ENCODE data around the gene EGFL6.
A peak's percentile ranks its signal among the peaks of the same experiment; 100 is the strongest.
"Not testable (repeated sequence)": the region's sequence is repeated elsewhere in the genome, so short reads cannot be mapped to it uniquely, and the experiment has no call there.

Gene EGFL6

DNA sequence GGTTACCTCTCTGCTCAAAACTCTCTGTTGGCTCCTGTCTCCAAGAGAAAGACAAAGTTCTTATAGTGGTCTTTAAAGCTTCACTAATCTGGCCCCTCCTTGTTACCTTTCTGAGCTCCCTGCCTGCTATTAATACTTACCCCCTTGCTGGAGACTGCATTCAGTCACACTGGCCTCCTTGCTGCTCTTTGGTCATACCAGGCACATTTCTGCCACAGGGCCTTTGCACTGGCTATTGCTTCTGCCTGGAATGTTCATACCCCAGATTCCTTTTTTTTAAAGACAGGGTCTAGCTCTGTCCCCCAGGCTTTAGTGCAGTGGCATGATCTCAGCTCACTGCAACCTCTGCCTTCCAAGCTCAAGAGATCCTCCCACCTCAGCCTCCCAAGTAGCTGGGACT is 103.6 kb downstream of the EGFL6 start:
- H3K4me2 ChIP-seq (ENCODE audit: low read length): peak overlapping the region; percentile 40; the same call in 1 of the 2 replicates
- H3K4me3 ChIP-seq (ENCODE audit: low read length): no peak overlapping the region
- no peaks in the 10 kb centered on the region for H3K9me3 ChIP-seq (ENCODE audit: control insufficient read depth, insufficient read depth, low read length)
- H3K79me2 ChIP-seq (ENCODE audit: control insufficient read depth, low read length): no peaks in the 10 kb centered on the region
- H3K27ac ChIP-seq (ENCODE audit: low read depth, low read length): 0 out of 2 replicates have a peak overlapping the region, but pooled peaks have one; percentile 35
- H3K4me1 ChIP-seq (ENCODE audit: control insufficient read depth, low read length): peaks cover 72% of the 10 kb centered on the region
- no peaks in the 10 kb centered on the region for H3F3A ChIP-seq (ENCODE audit: control insufficient read depth, insufficient read depth)
- TF ChIP-seq, protein P1, sequence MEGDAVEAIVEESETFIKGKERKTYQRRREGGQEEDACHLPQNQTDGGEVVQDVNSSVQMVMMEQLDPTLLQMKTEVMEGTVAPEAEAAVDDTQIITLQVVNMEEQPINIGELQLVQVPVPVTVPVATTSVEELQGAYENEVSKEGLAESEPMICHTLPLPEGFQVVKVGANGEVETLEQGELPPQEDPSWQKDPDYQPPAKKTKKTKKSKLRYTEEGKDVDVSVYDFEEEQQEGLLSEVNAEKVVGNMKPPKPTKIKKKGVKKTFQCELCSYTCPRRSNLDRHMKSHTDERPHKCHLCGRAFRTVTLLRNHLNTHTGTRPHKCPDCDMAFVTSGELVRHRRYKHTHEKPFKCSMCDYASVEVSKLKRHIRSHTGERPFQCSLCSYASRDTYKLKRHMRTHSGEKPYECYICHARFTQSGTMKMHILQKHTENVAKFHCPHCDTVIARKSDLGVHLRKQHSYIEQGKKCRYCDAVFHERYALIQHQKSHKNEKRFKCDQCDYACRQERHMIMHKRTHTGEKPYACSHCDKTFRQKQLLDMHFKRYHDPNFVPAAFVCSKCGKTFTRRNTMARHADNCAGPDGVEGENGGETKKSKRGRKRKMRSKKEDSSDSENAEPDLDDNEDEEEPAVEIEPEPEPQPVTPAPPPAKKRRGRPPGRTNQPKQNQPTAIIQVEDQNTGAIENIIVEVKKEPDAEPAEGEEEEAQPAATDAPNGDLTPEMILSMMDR (IDR thresholded peaks at IDR 0.05; ENCODE audit: low read depth, low read length, poor library complexity, severe bottlenecking): no peak
- TF ChIP-seq EZH2phosphoT487 (IDR thresholded peaks at IDR 0.05; ENCODE audit: borderline replicate concordance, low read length): no peak
- H3K9me2 ChIP-seq (replicated peaks; ENCODE audit: control insufficient read depth, low read length): no peaks in the 10 kb centered on the region
- no peaks in the 10 kb centered on the region for H4K20me1 ChIP-seq (ENCODE audit: control insufficient read depth, insufficient read depth, low read depth, low read length)
- H3K27me3 ChIP-seq (ENCODE audit: control insufficient read depth, low read length): no peaks in the 10 kb centered on the region
- no peaks in the 10 kb centered on the region for H3K36me3 ChIP-seq (ENCODE audit: control insufficient read depth, low read length)

GRCh38 chrX:13676885-13677284 is 107.5 kb downstream of the EGFL6 start:
- peaks cover 39% of the 10 kb centered on the region for H3K4me1 ChIP-seq (ENCODE audit: control insufficient read depth, low read length)
- H3K4me3 ChIP-seq (ENCODE audit: low read length): peak overlapping the region; percentile 17; the same call in 1 of the 2 replicates
- no peaks in the 10 kb centered on the region for H3K27me3 ChIP-seq (ENCODE audit: control insufficient read depth, low read length)

GRCh38 chrX:13679700-13680099 is 110.3 kb downstream of the EGFL6 start:
- H3K27ac ChIP-seq (ENCODE audit: low read depth, low read length); H3K4me2 ChIP-seq (ENCODE audit: low read length); H3K9me3 ChIP-seq (ENCODE audit: control insufficient read depth, insufficient read depth, low read length); H3K9me2 ChIP-seq (replicated peaks; ENCODE audit: control insufficient read depth, low read length); H3F3A ChIP-seq (ENCODE audit: control insufficient read depth, insufficient read depth); H3K4me3 ChIP-seq (ENCODE audit: low read length); H3K79me2 ChIP-seq (ENCODE audit: control insufficient read depth, low read length); H3K36me3 ChIP-seq (ENCODE audit: control insufficient read depth, low read length); H3K27me3 ChIP-seq (ENCODE audit: control insufficient read depth, low read length); H4K20me1 ChIP-seq (ENCODE audit: control insufficient read depth, insufficient read depth, low read depth, low read length): not testable (repeated sequence)
- peaks cover 26% of the 10 kb centered on the region for H3K4me1 ChIP-seq (ENCODE audit: control insufficient read depth, low read length)

More at GRCh38 chrX:13676885-13677284, 107.5 kb downstream of the EGFL6 start:
- Histone ChIP-seq H3K9me2 (replicated peaks; ENCODE audit: control insufficient read depth, low read length) (no peaks in the 10 kb centered on the region), H3K4me2 (ENCODE audit: low read length) (peak overlapping the region; percentile 45), H3F3A (ENCODE audit: control insufficient read depth, insufficient read depth) (no peaks in the 10 kb centered on the region), H3K79me2 (ENCODE audit: control insufficient read depth, low read length) (no peaks in the 10 kb centered on the region), H4K20me1 (ENCODE audit: control insufficient read depth, insufficient read depth, low read depth, low read length) (no peaks in the 10 kb centered on the region), H3K9me3 (ENCODE audit: control insufficient read depth, insufficient read depth, low read length) (no peaks in the 10 kb centered on the region), H3K36me3 (ENCODE audit: control insufficient read depth, low read length) (no peaks in the 10 kb centered on the region), H3K27ac (ENCODE audit: low read depth, low read length) (peak overlapping the region; percentile 18; the same call in 1 of the 2 replicates)
- no peak for TF ChIP-seq EZH2phosphoT487 (IDR thresholded peaks at IDR 0.05; ENCODE audit: borderline replicate concordance, low read length)
- TF ChIP-seq, protein P1 (IDR thresholded peaks at IDR 0.05; ENCODE audit: low read depth, low read length, poor library complexity, severe bottlenecking): no peak

DNA sequence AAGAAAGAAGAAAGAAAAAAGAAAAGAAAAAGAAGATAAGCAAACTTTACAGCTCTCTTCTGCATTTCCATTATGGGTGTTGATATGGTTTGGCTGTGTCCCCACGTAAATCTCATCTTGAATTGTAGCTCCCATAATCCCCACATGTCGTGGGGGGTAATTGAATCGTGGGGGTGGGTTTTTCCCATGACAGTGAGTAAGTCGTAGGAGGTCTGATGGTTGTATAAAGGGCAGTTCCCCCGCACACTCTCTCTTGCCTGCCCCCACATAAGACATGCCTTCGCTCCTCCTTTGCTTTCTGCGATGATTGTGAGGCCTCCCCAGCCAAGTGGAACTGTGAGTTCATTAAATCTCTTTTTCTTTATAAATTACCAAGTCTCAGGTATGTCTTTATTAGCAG is 112.2 kb downstream of the EGFL6 start:
- H3K27ac ChIP-seq (ENCODE audit: low read depth, low read length): no peak overlapping the region
- H3K4me3 ChIP-seq (ENCODE audit: low read length): no peak overlapping the region
- no peaks in the 10 kb centered on the region for H3K36me3 ChIP-seq (ENCODE audit: control insufficient read depth, low read length)
- H3K4me1 ChIP-seq (ENCODE audit: control insufficient read depth, low read length): peaks cover 24% of the 10 kb centered on the region
- no peaks in the 10 kb centered on the region for H3K79me2 ChIP-seq (ENCODE audit: control insufficient read depth, low read length)
- H3F3A ChIP-seq (ENCODE audit: control insufficient read depth, insufficient read depth): no peaks in the 10 kb centered on the region
- H3K9me2 ChIP-seq (replicated peaks; ENCODE audit: control insufficient read depth, low read length): no peaks in the 10 kb centered on the region
- TF ChIP-seq, protein P1 (IDR thresholded peaks at IDR 0.05; ENCODE audit: low read depth, low read length, poor library complexity, severe bottlenecking): no peak
- TF ChIP-seq EZH2phosphoT487 (IDR thresholded peaks at IDR 0.05; ENCODE audit: borderline replicate concordance, low read length): no peak
- H3K4me2 ChIP-seq (ENCODE audit: low read length): no peak overlapping the region
- no peaks in the 10 kb centered on the region for H3K27me3 ChIP-seq (ENCODE audit: control insufficient read depth, low read length)
- H4K20me1 ChIP-seq (ENCODE audit: control insufficient read depth, insufficient read depth, low read depth, low read length): no peaks in the 10 kb centered on the region
- no peaks in the 10 kb centered on the region for H3K9me3 ChIP-seq (ENCODE audit: control insufficient read depth, insufficient read depth, low read length)

Data from DOHH2 (cell line).